SK-N-SH treated with all-trans-retinoic acid at 6 μM for 48 hours (cell line): ENCODE measurements around the gene PPCS.

ENCODE experiments used
- ARNTL ChIP-seq: fragments of 450-650 bp; formaldehyde crosslinking; IDR thresholded peaks from 2 replicates; pipeline ENCODE4 v1.5.0; 2020; ENCODE audit warnings: low read depth, mild to moderate bottlenecking, moderate library complexity, borderline replicate concordance
- ESRRG ChIP-seq: fragments of 250-450 bp; sonication (Bioruptor Pico); IDR thresholded peaks from 2 replicates; pipeline ENCODE4 v1.6.1; 2021; ENCODE audit warnings: mild to moderate bottlenecking
- PATZ1 ChIP-seq: fragments of 250-450 bp; sonication (Bioruptor Pico); IDR thresholded peaks from 2 replicates; pipeline ENCODE4 v1.8.0; 2020; ENCODE audit warnings: mild to moderate bottlenecking, moderate library complexity, borderline replicate concordance
- POU6F1 ChIP-seq: fragments of 250-450 bp; sonication (Bioruptor Pico); IDR thresholded peaks from 2 replicates; pipeline ENCODE4 v1.8.0; 2021; ENCODE audit warnings: low read depth, mild to moderate bottlenecking, moderate library complexity, borderline replicate concordance
- TOX ChIP-seq: fragments of 250-450 bp; sonication (Bioruptor Pico); IDR thresholded peaks from 2 replicates; pipeline ENCODE4 v1.8.0; 2021; ENCODE audit warnings: mild to moderate bottlenecking, moderate library complexity, borderline replicate concordance

GRCh38 chr1:42456010-42456753 is at the start of gene PPCS, which contains the start of gene ZMYND12:
- no peak for TF ChIP-seq POU6F1 (CRISPR knock-in tag)
- TF ChIP-seq TOX (CRISPR knock-in tag), result no peak
- TF ChIP-seq ESRRG (CRISPR knock-in tag), result no peak
- no peak for TF ChIP-seq ARNTL (CRISPR knock-in tag)
- no peak for TF ChIP-seq PATZ1 (CRISPR knock-in tag)
